H1 (cell line): ENCODE results near the gene ZNF182. TPM values are rescaled to one million over a fixed set of nuclear protein-coding genes. Genes with fewer than 3 reads are reported as not detected.

Source experiments
- CTCF ChIA-PET: fragments of 300-600 bp; sonication (Branson Sonifier 250); formaldehyde crosslinking; loops from one replicate; lab custom pipeline; 2021; ENCODE audit not compliant: partially characterized antibody; lab: Charles Lee
- POLR2A ChIA-PET: fragments of 300-600 bp; sonication (Branson Sonifier 250); formaldehyde crosslinking; loops from one replicate; lab custom pipeline; 2021; ENCODE audit warnings: inconsistent platforms; ENCODE audit not compliant: partially characterized antibody; lab: Charles Lee
- DNase-seq, 2 experiments: peaks; one replicate each; pipeline versions ENCODE4 v3.0.0 to v3.0.0-alpha.2; 2010 to 2022; ENCODE audit warnings: low spot score in 2 of 2, low read depth in 1 of 2, mixed read lengths in 1 of 2
- FAIRE-seq: peaks from 2 replicates; lab custom pipeline; 2011; peaks lifted over from hg19 to GRCh38; lab: Jason Lieb, UNC
- H2AFZ ChIP-seq: 2 replicates; pipeline ENCODE4 v1.8.1; 2012; ENCODE audit warnings: low read length, inconsistent platforms
- H2AK5ac ChIP-seq: 2 replicates; pipeline ENCODE4 v1.6.1; 2013; ENCODE audit warnings: low read depth, low read length
- H2BK120ac ChIP-seq: replicated peaks from 2 replicates; pipeline ENCODE3; 2013; ENCODE audit warnings: low read depth, low read length, inconsistent platforms
- H2BK12ac ChIP-seq: 2 replicates; pipeline ENCODE4 v1.6.1; 2013; ENCODE audit warnings: low read depth, low read length
- H2BK15ac ChIP-seq: 2 replicates; pipeline ENCODE4 v1.6.1; 2013; ENCODE audit warnings: low read length
- H2BK20ac ChIP-seq: 2 replicates; pipeline ENCODE4 v1.6.1; 2013; ENCODE audit warnings: low read length
- H2BK5ac ChIP-seq: 2 replicates; pipeline ENCODE4 v1.6.1; 2013; ENCODE audit warnings: low read depth, low read length
- H3K14ac ChIP-seq: 2 replicates; pipeline ENCODE4 v1.6.1; 2013; ENCODE audit warnings: inconsistent platforms; ENCODE audit not compliant: insufficient read length
- H3K18ac ChIP-seq: 2 replicates; pipeline ENCODE4 v1.6.1; 2013; ENCODE audit warnings: low read length; ENCODE audit errors: extremely low read depth
- H3K23ac ChIP-seq: 2 replicates; pipeline ENCODE4 v1.6.1; 2013; ENCODE audit warnings: inconsistent platforms; ENCODE audit not compliant: insufficient read length
- H3K23me2 ChIP-seq: 2 replicates; pipeline ENCODE4 v1.6.1; 2013; ENCODE audit warnings: low read depth, low read length
- H3K27ac ChIP-seq: 2 replicates; pipeline ENCODE4 v1.6.1; 2011; ENCODE audit warnings: low read depth, low read length, inconsistent platforms
- H3K27me3 ChIP-seq, 4 experiments: replicated peaks in 1 of 4; 1 replicate in 1 of 4; 2 replicates in 3 of 4; pipeline versions ENCODE4 v1.6.1 to v1.8.1; 2011 to 2013; ENCODE audit warnings: low read length in 3 of 4, mild to moderate bottlenecking in 3 of 4, inconsistent platforms in 2 of 4, mixed read lengths in 2 of 4, moderate library complexity in 1 of 4; ENCODE audit not compliant: control insufficient read depth in 3 of 4, insufficient read depth in 3 of 4; ENCODE audit errors: extremely low read depth in 1 of 4
- H3K36me3 ChIP-seq, 4 experiments: 2 replicates each; pipeline versions ENCODE4 v1.6.1 to v1.8.1; 2011 to 2013; ENCODE audit warnings: mild to moderate bottlenecking in 4 of 4, low read length in 3 of 4, moderate library complexity in 2 of 4, control low read depth in 1 of 4, inconsistent platforms in 1 of 4; ENCODE audit not compliant: insufficient read depth in 4 of 4, control insufficient read depth in 2 of 4
- H3K4ac ChIP-seq: replicated peaks from 2 replicates; pipeline ENCODE3; 2013; ENCODE audit warnings: low read length, low read depth, mixed read lengths, inconsistent platforms; ENCODE audit not compliant: insufficient read length
- H3K4me1 ChIP-seq, 4 experiments: replicated peaks in 1 of 4; 1 replicate in 1 of 4; 2 replicates in 3 of 4; pipeline versions ENCODE4 v1.6.1 to v1.8.1; 2011 to 2013; ENCODE audit warnings: low read length in 3 of 4, inconsistent platforms in 2 of 4, mixed read lengths in 1 of 4; ENCODE audit not compliant: insufficient read depth in 4 of 4, control insufficient read depth in 3 of 4
- H3K4me2 ChIP-seq, 2 experiments: 2 replicates each; pipeline versions ENCODE4 v1.6.1 to v1.8.1; 2011 to 2013; ENCODE audit warnings: low read depth in 2 of 2, low read length in 2 of 2, control low read depth in 1 of 2, inconsistent platforms in 1 of 2, mild to moderate bottlenecking in 1 of 2; ENCODE audit not compliant: insufficient read depth in 1 of 2
- H3K4me3 ChIP-seq, 4 experiments: fragments of 200-600, 300-600 bp in 1 of 4; sonication (generic), shearing (Covaris generic), sonication (Bioruptor Twin) in 1 of 4; 2 replicates each; pipeline versions ENCODE4 v1.5.1 to v1.8.1; 2011 to 2016; ENCODE audit warnings: low read length in 4 of 4, low read depth in 3 of 4, control low read depth in 2 of 4, inconsistent platforms in 2 of 4, mild to moderate bottlenecking in 2 of 4, mixed read lengths in 1 of 4, moderate library complexity in 1 of 4; ENCODE audit not compliant: insufficient read depth in 2 of 4; ENCODE audit errors: extremely low read depth in 1 of 4
- H3K56ac ChIP-seq: replicated peaks from 2 replicates; pipeline ENCODE3; 2013; ENCODE audit warnings: low read depth, mild to moderate bottlenecking, mixed read lengths, low read length, inconsistent platforms; ENCODE audit not compliant: insufficient read length
- H3K79me1 ChIP-seq: 2 replicates; pipeline ENCODE4 v1.6.1; 2013; ENCODE audit warnings: low read depth, low read length, control low read depth
- H3K79me2 ChIP-seq, 2 experiments: 2 replicates each; pipeline versions ENCODE4 v1.6.1 to v1.8.1; 2012 to 2013; ENCODE audit warnings: low read length in 2 of 2, mild to moderate bottlenecking in 2 of 2, inconsistent platforms in 1 of 2; ENCODE audit not compliant: insufficient read depth in 2 of 2, control insufficient read depth in 1 of 2
- H3K9ac ChIP-seq, 4 experiments: replicated peaks in 1 of 4; 1 replicate in 1 of 4; 2 replicates in 3 of 4; pipeline versions ENCODE4 v1.6.1 to v1.8.1; 2011 to 2013; ENCODE audit warnings: low read depth in 3 of 4, low read length in 3 of 4, control low read depth in 2 of 4, mild to moderate bottlenecking in 2 of 4, moderate library complexity in 2 of 4, inconsistent platforms in 1 of 4; ENCODE audit errors: extremely low read depth in 1 of 4
- H3K9me3 ChIP-seq, 2 experiments: 2 replicates each; pipeline versions ENCODE4 v1.6.1 to v1.8.1; 2012 to 2013; ENCODE audit warnings: mild to moderate bottlenecking in 2 of 2, moderate library complexity in 2 of 2, control low read depth in 1 of 2, inconsistent platforms in 1 of 2, low read depth in 1 of 2, low read length in 1 of 2, mixed read lengths in 1 of 2; ENCODE audit not compliant: insufficient read depth in 2 of 2
- H4K20me1 ChIP-seq, 2 experiments: replicated peaks in 1 of 2; 2 replicates each; pipeline versions ENCODE3 to v1.8.1; 2011 to 2013; ENCODE audit warnings: inconsistent platforms in 2 of 2, low read length in 2 of 2, mild to moderate bottlenecking in 1 of 2; ENCODE audit not compliant: insufficient read depth in 2 of 2, control insufficient read depth in 1 of 2
- H4K5ac ChIP-seq: 2 replicates; pipeline ENCODE4 v1.6.1; 2013; ENCODE audit warnings: low read length, low read depth, mixed read lengths, inconsistent platforms; ENCODE audit not compliant: insufficient read length
- H4K8ac ChIP-seq: 2 replicates; pipeline ENCODE4 v1.8.0; 2013; ENCODE audit warnings: mild to moderate bottlenecking, moderate library complexity, low read length, inconsistent platforms; ENCODE audit not compliant: insufficient read depth; ENCODE audit errors: extremely low read depth
- H4K91ac ChIP-seq: replicated peaks from 2 replicates; pipeline ENCODE3; 2013; ENCODE audit warnings: low read length, mixed read lengths, inconsistent platforms; ENCODE audit not compliant: insufficient read length
- CBX5 ChIP-seq: fragments of 300-800, 300-1000 bp; sonication (generic); IDR thresholded peaks from 2 replicates; pipeline ENCODE4 v1.7.1; 2016; ENCODE audit warnings: antibody characterized with exemption, low read length, low read depth
- CTCF ChIP-seq, 3 experiments: IDR thresholded peaks; 1 replicate in 2 of 3; 2 replicates in 1 of 3; pipeline versions ENCODE4 v1.5.1 to v1.6.1; 2011; ENCODE audit warnings: low read length in 3 of 3, mild to moderate bottlenecking in 3 of 3, inconsistent platforms in 2 of 3, low read depth in 1 of 3, moderate library complexity in 1 of 3; ENCODE audit not compliant: insufficient read depth in 1 of 3; ENCODE audit errors: control extremely low read depth in 1 of 3
- HDAC6 ChIP-seq: IDR thresholded peaks from one replicate; pipeline ENCODE4 v1.7.1; 2012; ENCODE audit warnings: low read depth, mild to moderate bottlenecking, inconsistent platforms, low read length, moderate library complexity
- KDM5A ChIP-seq: fragments of 200-600 bp; IDR thresholded peaks from 2 replicates; pipeline ENCODE4 v1.7.1; 2012; ENCODE audit warnings: mild to moderate bottlenecking, low read length, inconsistent platforms, mixed read lengths
- MAX ChIP-seq: IDR thresholded peaks from 2 replicates; pipeline ENCODE4 v1.6.1; 2012; ENCODE audit warnings: inconsistent platforms
- RAD21 ChIP-seq, 2 experiments: IDR thresholded peaks in 1 of 2; conservative IDR thresholded peaks in 1 of 2; 2 replicates each; pipeline ENCODE4 v1.6.1; 2011; ENCODE audit warnings: low read depth in 2 of 2, low read length in 2 of 2, improper control_type of control experiment in 1 of 2, inconsistent platforms in 1 of 2, mild to moderate bottlenecking in 1 of 2, moderate library complexity in 1 of 2
- SIN3A ChIP-seq, 2 experiments: IDR thresholded peaks in 1 of 2; conservative IDR thresholded peaks in 1 of 2; 2 replicates each; pipeline ENCODE4 v1.6.1; 2011 to 2012; ENCODE audit warnings: low read length in 2 of 2, improper control_type of control experiment in 1 of 2, low read depth in 1 of 2, mild to moderate bottlenecking in 1 of 2
- SP2 ChIP-seq: IDR thresholded peaks from 2 replicates; pipeline ENCODE4 v1.6.1; 2012; ENCODE audit warnings: mild to moderate bottlenecking, low read length, inconsistent platforms
- SP4 ChIP-seq: IDR thresholded peaks from 2 replicates; pipeline ENCODE4 v1.6.1; 2012; ENCODE audit warnings: low read length, inconsistent platforms
- SUZ12 ChIP-seq: fragments of 200-600 bp; sonication (generic); IDR thresholded peaks from 2 replicates; pipeline ENCODE4 v1.6.1; 2012; ENCODE audit warnings: mild to moderate bottlenecking, inconsistent platforms, low read length, moderate library complexity, mixed read lengths
- TCF12 ChIP-seq: IDR thresholded peaks from 2 replicates; pipeline ENCODE4 v1.6.1; 2011; ENCODE audit warnings: low read depth, mild to moderate bottlenecking, low read length
- ZNF274 ChIP-seq: IDR thresholded peaks from 2 replicates; pipeline ENCODE4 v1.7.0; 2012; ENCODE audit warnings: low read length, borderline replicate concordance; ENCODE audit errors: extremely low read depth
- WGBS, 2 experiments: shearing (Covaris generic) in 1 of 2; methylation state at CpG; one replicate each; pipeline versions ENCODE4 v1.1.6 to v1.1.7; 2013 to 2015; ENCODE audit warnings: low lambda C conversion rate in 2 of 2, mixed read lengths in 2 of 2, inconsistent platforms in 1 of 2, low coverage in 1 of 2, missing lambda C conversion rate in 1 of 2; ENCODE audit not compliant: insufficient replicate concordance in 2 of 2, insufficient coverage in 1 of 2, insufficient read length in 1 of 2; ENCODE audit errors: extremely low coverage in 1 of 2, missing lambda C conversion rate in 1 of 2; 5-methylcytosine and 5-hydroxymethylcytosine counted together
- polyA plus RNA-seq, 7 experiments: library from polyadenylated mRNA; depleted of rRNA in 3 of 7; stranded (reverse) in 5 of 7; unstranded in 2 of 7; fragments of >200 nt in 5 of 7; fragments of 200-250 nt in 2 of 7; gene quantifications; 1 replicate in 5 of 7; 2 replicates in 1 of 7; 4 replicates in 1 of 7; pipeline versions ENCODE4 v1.2.1 to v1.2.3, GENCODE V29; 2011 to 2013; ENCODE audit warnings: missing spikeins in 2 of 7, mixed read lengths in 2 of 7
- total RNA-seq: library from RNA; stranded (reverse); fragmentation: NEBNext Ultra II Directional; extraction: Animal tissue kit (Norgen Biotek cat#: 25700); gene quantifications from 2 replicates; pipeline ENCODE4 v1.2.1, GENCODE V29; 2021

The ZNF182 gene
- total and polyA plus RNA-seq, 2 of the 8 experiments (the other 6 are each of a cell fraction or from before 2014, with no cell fraction given): 1.3 to 8.2 TPM

GRCh38 chrX:47927212-47927611, 76.6 kb downstream of the ZNF182 start:
- Histone ChIP-seq H3K23ac (no peak overlapping the region), H2AK5ac (no peak overlapping the region), H4K20me1 (no peaks in the 10 kb centered on the region), H3K4me3 (no peak overlapping the region), H4K5ac (no peak overlapping the region), H4K8ac (no peak overlapping the region), H2BK120ac (no peak overlapping the region), H3K56ac (no peak overlapping the region), H3K27me3 (no peaks in the 10 kb centered on the region), H3K4ac (no peak overlapping the region), H3K27ac (no peak overlapping the region), H3K4me2 (no peak overlapping the region), H3K79me1 (no peaks in the 10 kb centered on the region), H3K36me3 (no peaks in the 10 kb centered on the region), H3K9me3 (no peaks in the 10 kb centered on the region), H3K14ac (no peak overlapping the region), H3K4me1 (no peaks in the 10 kb centered on the region), H2BK15ac (no peak overlapping the region), H2AFZ (no peak overlapping the region), H4K91ac (no peak overlapping the region), H3K9ac (no peak overlapping the region), H3K18ac (no peak overlapping the region), H2BK12ac (no peak overlapping the region), H2BK20ac (no peak overlapping the region), H2BK5ac (no peak overlapping the region), H3K23me2 (no peaks in the 10 kb centered on the region), H3K79me2 (no peaks in the 10 kb centered on the region)
- DNase-seq: no peak
- ChIA-PET CTCF (interaction anchor here (0.6 kb wide), 1 partner anchor 12 kb away, joined by 3 read pairs; no protein-coding TSS in a partner anchor), POLR2A (no interaction called here)
- FAIRE-seq: no peak
- 83% methylated on average over 2 of the region's 2 CpGs; no CpG with 5 or more reads in 1 of the 2 experiments for WGBS, 2 experiments
- no peak for TF ChIP-seq TCF12
- no peak for TF ChIP-seq SP4
- no peak for TF ChIP-seq MAX
- TF ChIP-seq HDAC6: no peak
- TF ChIP-seq KDM5A: no peak
- TF ChIP-seq RAD21 (IDR thresholded peaks at IDR 0.05 in 1 of 2, conservative IDR thresholded peaks at IDR 0.05 in 1 of 2; ENCODE audit: low read depth in 2 of 2, low read length in 2 of 2): no peak
- TF ChIP-seq CBX5: no peak
- no peak for TF ChIP-seq ZNF274
- no peak for TF ChIP-seq SIN3A (conservative IDR thresholded peaks at IDR 0.05 in 1 of 2, IDR thresholded peaks at IDR 0.05 in 1 of 2; ENCODE audit: low read depth in 1 of 2, low read length in 2 of 2)
- TF ChIP-seq SUZ12: no peak
- no peak for TF ChIP-seq CTCF (IDR thresholded peaks at IDR 0.05; ENCODE audit: control extremely low read depth in 1 of 3, insufficient read depth in 1 of 3, low read depth in 1 of 3, low read length in 3 of 3)
- TF ChIP-seq SP2: no peak
